ENCODE measurements around the gene CHEK2.
"Not testable (repeated sequence)": the region's sequence is repeated elsewhere in the genome, so short reads cannot be mapped to it uniquely, and the experiment has no call there.

The CHEK2 gene

DNA sequence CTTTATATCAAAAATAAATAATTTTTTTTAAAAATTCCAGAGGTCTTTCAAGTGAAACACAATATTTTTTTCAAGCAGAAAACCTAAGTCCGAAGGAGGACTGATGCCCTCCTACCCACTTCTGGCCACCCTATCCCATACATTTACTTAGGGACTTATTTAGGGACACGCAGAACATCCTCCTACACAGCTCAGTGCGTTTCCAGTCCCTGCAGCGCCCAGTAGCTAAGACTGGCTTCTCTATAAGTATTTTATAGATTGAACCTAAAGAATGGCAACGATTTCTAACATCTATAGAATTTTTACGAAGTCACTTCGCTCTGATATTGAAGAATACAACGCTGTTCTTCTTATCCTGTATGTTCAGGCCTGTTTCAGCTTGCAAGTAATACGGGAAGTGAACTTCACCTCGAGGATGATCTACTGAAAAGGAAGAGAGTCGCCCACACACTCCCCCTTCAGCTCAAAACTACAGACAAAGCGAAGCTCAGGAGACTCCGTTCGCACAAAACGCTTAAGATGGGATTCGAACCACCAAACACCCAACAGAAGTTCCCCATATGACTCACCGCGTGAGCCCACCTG, 328 bp downstream of the CHEK2 start:
- DNase-seq (ENCODE audit: low read depth): no peak

DNA sequence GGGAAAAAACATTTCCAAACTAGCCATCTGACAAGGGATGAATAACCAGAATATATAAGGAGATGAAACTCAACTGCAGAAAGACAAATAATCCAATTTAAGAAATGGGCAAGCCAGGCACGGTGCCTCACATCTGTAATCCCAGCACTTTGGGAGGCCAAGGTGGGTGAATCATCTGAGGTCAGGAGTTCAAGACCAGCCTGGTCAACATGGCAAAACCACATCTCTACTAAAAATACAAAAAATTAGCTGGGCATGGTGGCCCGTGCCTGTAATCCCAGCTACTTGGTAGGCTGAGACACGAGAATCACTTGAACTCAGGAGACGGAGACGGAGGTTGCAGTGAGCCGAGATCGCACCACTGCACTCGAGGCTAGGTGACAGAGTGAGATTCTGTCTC, 2.7 kb downstream of the CHEK2 start:
- not testable (repeated sequence) for DNase-seq (ENCODE audit: low read depth)

DNA sequence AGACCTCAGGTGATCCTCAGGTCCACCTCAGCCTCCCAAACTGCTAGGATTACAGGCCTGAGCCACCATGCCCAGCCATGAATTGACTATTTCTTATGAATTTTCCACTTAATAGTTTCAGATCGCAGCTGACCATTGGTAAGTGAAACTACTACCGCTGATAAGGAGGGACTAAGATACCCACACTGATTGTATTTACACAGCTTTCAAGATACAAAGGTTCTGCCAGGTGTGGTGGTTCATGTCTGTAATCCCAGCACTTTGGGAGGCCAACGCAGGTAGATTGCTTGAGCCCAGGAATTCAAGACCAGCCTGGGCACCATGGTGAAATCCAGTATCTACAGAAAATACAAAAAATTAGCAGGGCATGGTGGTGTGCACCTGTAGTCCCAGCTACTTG, 3.9 kb downstream of the CHEK2 start:
- DNase-seq (ENCODE audit: low read depth): no peak

DNA sequence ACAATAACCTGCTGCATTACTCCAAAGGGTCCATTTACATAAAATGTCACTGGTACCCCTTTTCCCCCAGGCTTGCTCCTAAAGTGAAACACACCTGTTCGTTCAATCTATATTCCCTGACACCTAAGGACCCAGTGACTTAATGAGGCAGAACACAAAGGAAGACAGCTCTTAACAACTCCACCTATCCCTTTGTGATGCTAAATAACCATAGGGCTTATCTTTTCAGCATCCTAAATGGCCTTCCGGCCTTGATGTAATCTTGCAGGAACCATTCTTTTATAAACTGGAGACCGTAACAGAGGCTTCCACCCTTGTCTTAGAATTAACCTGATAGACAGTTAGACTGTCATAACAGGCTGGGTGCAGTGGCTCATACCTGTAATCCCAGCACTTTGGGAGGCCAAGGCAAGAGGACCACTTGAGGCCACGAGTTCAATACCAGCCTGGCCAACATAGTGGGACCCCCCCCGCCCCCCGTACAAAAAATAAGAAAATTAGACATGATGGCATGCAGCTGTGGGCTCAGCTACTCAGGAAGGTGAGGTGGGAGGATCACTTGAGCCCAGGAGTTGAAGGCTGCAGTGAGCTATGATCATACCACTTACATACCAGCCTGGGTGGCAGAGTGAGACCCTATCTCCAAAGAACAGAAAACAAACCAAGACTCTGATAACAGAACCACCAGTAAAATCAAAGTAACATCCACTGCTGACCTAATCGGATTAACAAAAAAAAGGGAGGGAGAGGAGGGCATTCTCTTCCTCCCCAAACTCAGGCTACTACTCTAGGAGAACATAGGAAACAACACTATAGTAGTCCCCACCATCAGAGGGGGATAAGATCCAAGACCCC, 5.1 kb downstream of the CHEK2 start:
- no peak for DNase-seq (ENCODE audit: low read depth)

DNA sequence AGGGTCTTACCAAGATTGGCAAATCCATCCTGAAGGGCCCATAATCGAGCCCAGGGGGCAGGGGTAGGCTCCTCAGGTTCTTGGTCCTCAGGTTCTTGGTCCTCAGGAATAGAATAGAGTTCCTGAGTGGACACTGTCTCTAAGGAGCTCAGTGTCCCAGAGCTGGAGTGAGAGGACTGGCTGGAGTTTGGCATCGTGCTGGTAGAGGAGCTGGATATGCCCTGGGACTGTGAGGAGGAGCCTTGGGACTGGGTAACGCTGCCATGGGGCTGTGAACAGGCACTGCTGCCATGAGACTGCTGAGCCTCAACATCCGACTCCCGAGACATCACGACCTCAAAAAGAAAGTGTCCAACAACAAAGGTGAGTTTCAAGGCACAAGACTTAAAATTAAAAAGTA, 7.2 kb downstream of the CHEK2 start:
- DNase-seq (ENCODE audit: low read depth): no peak

DNA sequence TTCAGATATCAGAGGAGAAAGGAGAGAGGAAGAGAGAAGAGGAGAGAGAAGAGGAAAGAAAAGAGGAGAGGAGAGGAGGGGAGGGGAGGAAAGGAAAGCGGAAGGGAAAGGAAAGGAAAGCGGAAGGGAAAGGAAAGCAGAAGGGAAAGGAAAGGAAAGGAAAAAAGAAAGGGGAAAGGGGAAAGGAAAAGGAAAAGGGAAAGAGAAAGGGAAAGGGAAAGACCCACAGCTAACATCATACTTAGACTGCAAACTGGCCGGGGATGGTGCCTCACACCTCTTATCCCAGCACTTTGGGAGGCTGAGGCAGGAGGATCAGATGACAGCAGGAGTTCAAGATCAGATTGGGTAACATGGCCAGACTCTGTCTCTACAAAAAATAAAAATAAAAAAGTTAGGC, 11.4 kb downstream of the CHEK2 start:
- no peak for DNase-seq (ENCODE audit: low read depth)

DNA sequence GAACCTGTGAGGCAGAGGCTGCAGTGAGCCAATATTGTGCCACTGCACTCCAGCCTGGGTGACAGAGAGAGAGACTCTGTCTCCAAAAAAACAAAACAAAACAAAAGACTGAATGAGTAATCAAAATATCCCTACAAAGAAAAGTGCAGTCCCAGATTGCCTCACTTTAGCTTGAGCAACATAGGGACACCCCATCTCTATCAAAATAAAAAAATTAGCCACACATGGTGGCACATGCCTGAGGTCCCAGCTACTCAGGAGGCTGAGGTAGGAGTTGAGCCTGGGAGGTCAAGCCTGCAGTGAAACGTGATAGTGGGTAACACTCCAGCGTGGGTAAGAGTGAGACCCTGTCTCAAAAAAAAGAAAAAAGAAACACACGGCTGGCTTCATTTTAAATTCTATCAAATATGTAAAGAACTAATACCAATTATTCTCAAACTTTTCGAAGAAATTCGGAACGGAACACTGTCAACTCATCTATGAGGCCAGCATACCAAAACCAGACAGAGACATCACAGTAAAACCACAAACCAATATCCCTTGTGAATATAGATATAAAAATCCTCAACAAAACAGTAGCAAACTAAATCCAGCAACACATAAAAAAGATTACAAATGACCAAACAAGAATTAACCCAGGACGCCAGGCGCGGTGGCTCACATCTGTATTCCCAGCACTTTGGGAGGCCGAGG, 12.9 kb downstream of the CHEK2 start:
- DNase-seq (ENCODE audit: low read depth): peak; percentile 29

DNA sequence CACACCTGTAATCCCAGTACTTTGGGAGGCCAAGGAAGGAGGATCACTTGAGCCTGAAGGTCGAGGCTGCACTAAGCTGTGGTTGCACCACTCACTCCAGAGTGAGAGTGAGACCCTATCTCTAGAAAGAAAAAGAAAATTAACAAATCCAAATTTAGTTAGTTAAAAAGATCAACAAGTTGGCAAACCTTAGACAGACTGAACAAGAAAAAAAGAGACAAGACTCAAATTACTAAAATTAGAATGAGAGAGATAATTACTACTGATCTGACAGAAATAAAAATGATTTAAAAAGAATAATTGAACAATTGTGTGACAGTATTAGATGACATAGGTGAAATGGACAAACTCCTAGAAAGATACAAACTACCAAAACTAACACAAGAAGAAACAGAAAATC, 13.6 kb downstream of the CHEK2 start:
- DNase-seq (ENCODE audit: low read depth): no peak

DNA sequence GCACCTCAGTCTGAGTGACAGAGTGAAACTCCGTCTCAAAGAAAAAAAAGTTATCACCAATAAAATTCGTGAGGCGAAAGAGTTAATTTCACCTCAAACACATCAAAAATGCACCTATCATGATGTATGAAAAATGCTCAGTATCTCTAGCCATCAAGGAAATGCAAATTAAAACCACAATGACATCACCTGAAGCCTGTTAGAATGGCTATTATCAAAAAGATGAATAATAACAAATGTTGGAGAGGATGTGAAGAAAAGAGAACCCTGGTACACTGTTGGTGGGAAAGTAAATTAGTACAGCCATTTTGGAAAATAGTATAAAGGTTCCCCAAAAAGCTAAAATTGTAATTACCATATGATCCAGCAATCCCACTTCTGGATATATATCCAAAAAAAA, 23.6 kb downstream of the CHEK2 start:
- no peak for DNase-seq (ENCODE audit: low read depth)

DNA sequence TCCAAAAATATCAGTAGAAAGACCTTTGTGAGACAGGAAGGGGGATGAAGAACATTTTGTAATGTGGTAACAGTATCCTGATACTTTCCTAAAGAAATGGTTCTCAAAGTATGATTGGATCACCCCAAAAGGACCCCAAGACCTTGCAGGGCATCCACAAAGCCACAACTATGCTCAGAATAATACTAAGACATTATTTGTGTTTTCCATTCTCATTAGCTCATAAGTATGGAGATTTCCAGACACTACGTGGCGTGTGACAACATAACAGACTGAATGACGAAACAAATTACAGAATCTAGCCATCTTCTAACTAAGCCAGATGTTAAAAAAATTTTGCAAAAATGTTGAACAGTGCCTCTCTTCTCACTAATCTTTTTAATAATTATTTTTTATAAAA, 24.9 kb downstream of the CHEK2 start:
- peak; percentile 30 for DNase-seq (ENCODE audit: low read depth)

DNA sequence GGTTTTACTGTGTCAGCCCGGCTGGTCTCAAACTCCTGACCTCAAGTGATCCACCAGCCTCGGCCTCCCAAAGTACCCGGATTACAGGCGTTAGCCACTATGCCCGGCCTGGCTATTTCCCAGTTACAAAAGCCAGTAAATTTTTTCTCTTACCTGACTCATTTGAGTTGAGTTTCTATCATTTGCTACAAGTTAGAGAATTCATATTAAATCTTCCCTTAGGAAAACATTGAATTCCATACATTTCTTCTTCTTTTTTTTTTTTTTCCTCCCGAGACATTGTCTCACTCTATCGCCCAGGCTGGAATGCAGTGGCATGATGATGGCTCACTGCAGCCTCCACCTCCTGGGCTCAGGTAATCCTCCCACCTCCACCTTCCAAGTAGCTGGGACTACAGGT, 26.0 kb downstream of the CHEK2 start:
- no peak for DNase-seq (ENCODE audit: low read depth)

DNA sequence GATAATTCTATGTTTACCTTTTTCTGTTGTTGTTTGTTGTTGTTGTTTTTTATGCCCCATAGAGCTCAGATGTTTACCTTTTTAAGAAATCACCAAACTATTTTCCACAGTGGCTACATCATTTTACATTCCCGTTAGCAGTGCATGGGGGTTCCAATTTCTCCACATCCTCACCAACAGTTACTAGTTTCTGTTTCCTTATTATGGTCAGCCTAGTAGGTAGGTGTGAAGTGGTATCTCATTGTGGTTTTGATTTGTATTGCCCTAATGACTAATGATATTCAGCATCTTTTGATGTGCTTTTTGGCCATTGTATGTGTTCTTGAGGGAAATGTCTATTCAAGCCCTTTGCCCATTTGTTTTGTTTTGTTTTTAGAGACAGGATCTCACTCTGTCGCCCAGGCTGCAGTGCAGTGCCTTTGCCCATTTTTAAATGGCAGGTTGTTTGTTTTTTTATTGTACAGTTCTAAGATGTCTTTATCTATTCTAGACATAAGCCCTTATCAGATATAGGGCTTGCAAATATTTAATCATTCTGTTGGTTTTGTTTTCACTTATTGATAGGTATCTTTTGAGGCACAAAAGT, 27.5 kb downstream of the CHEK2 start:
- DNase-seq (ENCODE audit: low read depth): no peak

DNA sequence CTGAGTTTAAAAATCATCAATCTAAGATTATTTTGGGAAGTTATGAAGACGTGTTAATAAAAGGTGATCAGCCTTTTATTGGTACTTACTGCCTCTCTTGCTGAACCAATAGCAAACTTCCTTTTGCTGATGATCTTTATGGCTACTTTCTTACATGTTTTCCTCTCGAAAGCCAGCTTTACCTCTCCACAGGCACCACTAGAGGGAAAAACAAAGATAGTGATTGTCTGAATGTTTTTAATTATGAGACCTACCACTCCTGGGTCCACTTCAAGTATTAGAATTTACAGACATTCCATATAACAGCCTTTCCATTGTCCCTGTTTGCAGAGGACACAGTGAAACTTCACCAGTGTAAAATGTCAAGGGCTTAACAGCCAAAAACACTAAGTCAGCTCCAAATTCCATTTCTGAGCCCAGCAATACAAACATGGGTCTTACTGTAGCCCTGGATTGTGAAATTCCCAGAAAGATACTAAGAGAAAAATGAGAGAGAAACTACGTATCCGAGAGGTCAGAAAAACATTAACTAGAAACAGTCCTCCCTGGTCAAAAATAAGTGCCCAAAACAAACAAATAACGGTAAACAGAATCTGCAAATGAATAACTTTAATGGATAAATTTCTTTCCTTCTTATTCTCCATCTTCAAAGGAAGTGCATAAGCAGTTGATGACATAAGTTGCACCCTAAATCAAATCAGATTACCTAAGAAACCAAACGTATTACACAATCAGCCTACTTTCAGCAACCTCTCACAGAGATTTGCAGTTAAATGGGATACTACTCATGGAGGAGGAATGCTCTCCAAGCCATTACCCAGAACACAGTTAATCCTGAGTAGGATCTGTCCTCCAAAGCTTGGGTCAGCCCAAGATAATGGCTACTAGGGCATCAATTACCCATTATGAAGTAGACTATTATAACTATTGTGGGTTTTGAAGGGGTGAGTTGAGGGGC, 29.5 kb downstream of the CHEK2 start:
- peak; percentile 95 for DNase-seq (ENCODE audit: low read depth)

DNA sequence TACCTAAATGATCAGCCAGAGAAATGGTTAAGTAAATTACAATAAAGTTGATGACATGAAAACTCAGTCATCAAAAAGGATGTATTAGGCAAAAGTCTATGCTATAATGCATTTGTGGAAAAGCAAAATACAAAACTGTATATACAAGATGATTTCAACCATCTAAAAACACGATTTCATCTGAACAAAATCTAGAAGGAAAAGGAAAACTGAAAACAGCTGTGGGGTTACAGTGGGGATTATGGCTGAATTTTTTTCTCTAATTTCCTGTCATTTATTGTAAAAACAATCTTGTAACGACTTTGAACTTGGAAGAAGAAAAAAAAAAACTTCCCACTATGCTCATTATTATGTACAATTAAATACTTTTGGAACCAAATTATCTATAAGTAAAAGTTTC, 30.3 kb downstream of the CHEK2 start:
- no peak for DNase-seq (ENCODE audit: low read depth)

DNA sequence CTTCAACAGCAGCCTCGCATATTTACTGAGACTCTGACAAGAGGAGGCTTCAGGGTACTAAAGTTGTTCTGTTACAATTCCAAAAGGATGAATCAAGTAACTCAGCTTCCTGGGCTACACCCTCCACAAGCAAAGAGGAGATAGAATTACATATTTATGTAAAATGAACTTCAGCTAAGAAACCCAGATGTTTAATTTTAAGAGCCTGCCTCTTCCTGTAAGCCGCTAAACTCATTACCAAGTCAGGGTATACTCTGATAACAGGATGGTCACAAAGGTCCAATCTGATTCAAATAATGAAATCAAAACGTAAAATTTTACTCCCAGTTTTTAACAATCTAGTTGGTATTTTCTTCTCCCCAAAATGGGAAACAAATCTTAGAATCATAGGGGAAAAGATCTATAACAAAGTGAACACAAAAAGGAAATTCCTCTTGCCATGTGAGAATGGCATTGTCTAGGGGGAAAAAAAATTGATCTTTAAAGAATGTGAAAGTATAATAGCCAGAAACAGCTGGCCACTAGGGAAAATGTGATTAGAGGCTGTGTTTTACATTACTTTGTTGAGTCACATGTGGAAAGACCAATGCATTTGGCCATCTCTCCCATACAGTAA, 30.9 kb downstream of the CHEK2 start:
- peak; percentile 74 for DNase-seq (ENCODE audit: low read depth)

DNA sequence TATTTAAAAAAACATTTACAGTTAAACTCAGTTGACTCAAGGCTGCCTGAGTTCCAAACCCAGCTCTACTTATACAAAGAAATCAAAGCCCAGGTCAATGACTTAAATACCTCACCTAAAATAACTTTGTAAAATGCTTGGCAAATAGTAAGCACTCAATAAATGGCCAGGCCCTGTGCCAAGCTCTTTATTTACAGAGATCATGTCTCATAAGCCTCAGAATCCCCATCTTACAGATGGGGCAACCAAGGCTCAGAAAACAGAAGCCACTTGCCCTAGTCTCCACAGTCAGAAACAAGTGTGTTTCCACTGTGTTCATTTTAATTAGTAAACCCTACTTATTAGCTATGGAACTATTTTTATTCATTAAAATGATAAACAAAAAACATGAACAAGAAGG, 31.5 kb downstream of the CHEK2 start:
- no peak for DNase-seq (ENCODE audit: low read depth)

DNA sequence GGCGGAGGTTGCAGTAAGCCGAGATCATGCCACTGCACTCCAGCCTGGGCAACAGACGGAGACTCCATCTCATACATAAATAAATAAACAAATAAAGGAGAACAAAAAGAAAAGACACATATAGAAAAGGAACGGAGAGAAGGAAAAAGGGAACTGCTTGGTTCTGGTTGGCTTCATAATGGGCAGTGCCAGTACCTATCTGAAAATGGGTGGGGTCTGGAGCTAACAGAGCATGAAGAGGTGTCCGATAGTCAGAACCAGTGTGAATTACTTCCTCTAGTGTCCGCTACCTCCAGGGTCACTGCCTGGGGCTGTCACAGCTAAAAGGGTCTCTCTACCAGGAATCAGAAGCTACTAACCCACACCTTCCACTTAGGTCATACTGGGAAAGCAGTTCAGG, 34.8 kb downstream of the CHEK2 start:
- no peak for DNase-seq (ENCODE audit: low read depth)

DNA sequence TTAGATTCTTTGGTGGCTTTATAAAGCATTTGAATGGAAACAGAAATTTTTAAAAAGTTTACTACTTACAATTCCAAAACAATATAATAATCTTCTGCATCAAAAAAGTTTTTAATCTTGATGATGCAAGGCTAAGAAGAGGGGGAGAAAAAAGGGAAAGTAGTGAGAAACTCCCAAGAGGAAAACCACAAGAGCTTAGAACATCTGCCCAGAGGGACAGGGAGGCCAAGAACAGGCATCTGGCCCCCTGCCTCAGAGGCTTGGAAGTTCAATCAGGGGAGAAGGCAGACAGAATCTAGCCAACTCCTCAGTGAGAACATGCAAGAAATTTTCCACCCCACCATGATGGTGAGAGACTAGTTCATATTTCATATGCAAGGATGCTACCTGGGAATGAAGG, 38.2 kb downstream of the CHEK2 start:
- no peak for DNase-seq (ENCODE audit: low read depth)

DNA sequence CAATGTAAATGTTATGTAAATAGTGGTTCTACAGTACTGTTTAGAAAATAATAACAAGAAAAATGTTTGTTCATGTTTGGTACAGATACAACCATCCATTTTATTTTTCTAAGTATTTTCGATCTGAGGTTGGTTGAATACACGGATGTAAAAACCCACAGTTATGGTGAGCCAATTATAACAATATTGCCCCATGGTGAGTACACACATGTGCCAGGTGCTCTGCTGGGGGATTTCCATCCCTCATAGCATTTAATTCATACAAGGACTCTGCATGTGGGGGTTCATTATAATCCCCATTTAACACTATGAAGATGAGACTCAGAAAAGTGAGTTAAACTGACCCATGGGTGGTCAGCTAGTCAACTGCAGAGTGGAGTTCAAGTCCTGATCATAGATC, 38.7 kb downstream of the CHEK2 start:
- DNase-seq (ENCODE audit: low read depth): no peak

DNA sequence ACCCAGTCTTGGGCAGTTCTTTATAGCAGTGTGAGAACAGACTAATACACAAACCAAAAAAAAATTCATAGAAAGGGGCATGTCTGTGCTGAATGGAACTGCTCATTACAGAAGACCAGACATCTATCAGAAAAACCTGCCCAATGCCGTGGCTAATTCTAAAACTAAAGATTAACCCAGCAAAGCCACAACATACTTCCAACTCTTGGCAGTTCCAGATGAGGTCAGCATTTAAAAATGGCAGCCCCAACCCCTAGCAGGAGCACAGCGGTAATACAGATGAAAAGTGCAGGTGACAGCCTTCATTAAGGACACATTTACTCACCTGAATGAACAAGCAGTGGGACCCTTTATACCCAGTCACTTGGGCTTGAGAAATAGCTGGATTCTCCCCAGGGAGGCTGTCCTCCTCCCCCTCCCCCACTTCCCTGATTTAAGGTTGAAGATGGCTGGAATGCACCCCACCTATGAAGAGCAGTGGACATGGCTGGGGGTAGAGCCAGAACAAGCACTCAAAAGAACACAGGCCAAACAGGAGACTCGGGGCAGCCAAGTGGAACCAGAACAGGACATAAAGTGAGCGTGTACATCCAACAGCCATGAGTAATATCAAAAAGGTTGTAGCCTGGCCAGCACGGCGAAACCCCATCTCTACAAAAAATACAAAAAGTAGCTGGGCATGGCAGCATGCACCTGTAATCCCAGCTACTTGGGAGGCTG, 48.4 kb downstream of the CHEK2 start:
- DNase-seq (ENCODE audit: low read depth): not testable (repeated sequence)

DNA sequence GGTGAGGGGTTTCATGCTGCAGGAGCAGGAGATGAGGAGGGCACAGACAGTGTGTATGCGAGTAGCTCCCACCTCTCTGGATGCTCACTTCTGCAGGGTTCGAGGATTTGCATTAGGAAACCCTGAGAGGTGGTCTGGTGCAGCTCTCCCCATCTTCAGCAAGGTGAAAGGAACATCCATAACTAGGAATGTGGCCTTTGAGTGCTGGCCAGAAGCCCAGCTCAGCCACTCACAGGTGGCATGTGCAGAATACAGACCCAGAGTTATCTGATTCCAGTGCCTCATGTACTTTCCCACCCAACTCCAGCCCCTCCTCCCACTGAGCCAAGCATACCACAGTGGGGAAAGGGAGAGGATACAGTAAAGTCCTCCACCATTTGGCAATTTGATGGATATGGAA, 51.8 kb downstream of the CHEK2 start:
- DNase-seq (ENCODE audit: low read depth): not testable (repeated sequence)

Data from stromal cell of bone marrow (primary cell).